IMR-90 (cell line): Measurements from ENCODE around the gene SH2B3.

ENCODE experiments used
- CHD1 ChIP-seq: IDR thresholded peaks from 2 replicates; pipeline ENCODE4 v1.6.1; 2012; ENCODE audit warnings: low read depth, low read length, improper control_type of control experiment
- MAZ ChIP-seq: IDR thresholded peaks from 2 replicates; pipeline ENCODE4 v1.6.1; 2012; ENCODE audit warnings: low read depth, mild to moderate bottlenecking, low read length, improper control_type of control experiment, moderate library complexity, borderline replicate concordance
- POLR2A ChIP-seq: IDR thresholded peaks from 2 replicates; pipeline ENCODE4 v1.6.1; 2012; ENCODE audit warnings: mild to moderate bottlenecking, low read depth, low read length
- RFX5 ChIP-seq: IDR thresholded peaks from 2 replicates; pipeline ENCODE4 v1.8.0; 2012; ENCODE audit warnings: low read depth, mild to moderate bottlenecking, low read length, moderate library complexity
- TF ChIP-seq, protein P1 (sequence below): conservative IDR thresholded peaks from 2 replicates; pipeline ENCODE4 v1.5.1; 2012; ENCODE audit warnings: mild to moderate bottlenecking, low read depth, low read length, improper control_type of control experiment

DNA sequence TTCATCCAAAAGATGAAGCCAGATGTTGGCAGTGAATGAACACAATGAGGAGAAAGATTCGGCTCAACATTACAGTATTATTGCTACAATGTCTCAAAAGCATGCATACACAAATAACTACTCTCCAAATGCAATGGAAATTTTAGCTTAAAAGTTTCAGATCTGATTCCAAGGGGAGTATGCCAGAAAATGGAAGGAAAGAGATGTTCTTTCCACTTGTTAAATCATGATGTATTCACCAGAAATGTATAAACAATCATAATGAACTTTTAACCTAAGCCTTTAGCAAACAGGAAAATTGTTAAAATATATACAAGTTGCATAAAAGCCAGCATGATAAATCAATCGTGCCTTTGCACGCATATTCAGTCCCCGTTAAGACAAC lies 62.1 kb downstream of the SH2B3 start:
- no peak for TF ChIP-seq RFX5
- TF ChIP-seq, protein P1, sequence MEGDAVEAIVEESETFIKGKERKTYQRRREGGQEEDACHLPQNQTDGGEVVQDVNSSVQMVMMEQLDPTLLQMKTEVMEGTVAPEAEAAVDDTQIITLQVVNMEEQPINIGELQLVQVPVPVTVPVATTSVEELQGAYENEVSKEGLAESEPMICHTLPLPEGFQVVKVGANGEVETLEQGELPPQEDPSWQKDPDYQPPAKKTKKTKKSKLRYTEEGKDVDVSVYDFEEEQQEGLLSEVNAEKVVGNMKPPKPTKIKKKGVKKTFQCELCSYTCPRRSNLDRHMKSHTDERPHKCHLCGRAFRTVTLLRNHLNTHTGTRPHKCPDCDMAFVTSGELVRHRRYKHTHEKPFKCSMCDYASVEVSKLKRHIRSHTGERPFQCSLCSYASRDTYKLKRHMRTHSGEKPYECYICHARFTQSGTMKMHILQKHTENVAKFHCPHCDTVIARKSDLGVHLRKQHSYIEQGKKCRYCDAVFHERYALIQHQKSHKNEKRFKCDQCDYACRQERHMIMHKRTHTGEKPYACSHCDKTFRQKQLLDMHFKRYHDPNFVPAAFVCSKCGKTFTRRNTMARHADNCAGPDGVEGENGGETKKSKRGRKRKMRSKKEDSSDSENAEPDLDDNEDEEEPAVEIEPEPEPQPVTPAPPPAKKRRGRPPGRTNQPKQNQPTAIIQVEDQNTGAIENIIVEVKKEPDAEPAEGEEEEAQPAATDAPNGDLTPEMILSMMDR, result no peak
- TF ChIP-seq CHD1, result no peak
- TF ChIP-seq POLR2A, result no peak
- no peak for TF ChIP-seq MAZ
